ENCODE measurements around the gene SVOPL.

GRCh38 chr7:138618506-138618905 is 82.7 kb downstream of the SVOPL start:
- TF ChIP-seq CTCF (IDR thresholded peaks at IDR 0.05; ENCODE audit: borderline replicate concordance, extremely low read depth, low read length, poor library complexity, severe bottlenecking) (no peak), EZH2 (IDR thresholded peaks at IDR 0.05; ENCODE audit: borderline replicate concordance, low read depth, low read length, severe bottlenecking) (no peak)
